ENCODE results near the gene MEOX2. TPM values are rescaled to one million over a fixed set of nuclear protein-coding genes. Genes with fewer than 3 reads are reported as not detected.

MEOX2 gene
- total and polyA plus RNA-seq, 2 experiments from 2014 or later = not detected

DNA sequence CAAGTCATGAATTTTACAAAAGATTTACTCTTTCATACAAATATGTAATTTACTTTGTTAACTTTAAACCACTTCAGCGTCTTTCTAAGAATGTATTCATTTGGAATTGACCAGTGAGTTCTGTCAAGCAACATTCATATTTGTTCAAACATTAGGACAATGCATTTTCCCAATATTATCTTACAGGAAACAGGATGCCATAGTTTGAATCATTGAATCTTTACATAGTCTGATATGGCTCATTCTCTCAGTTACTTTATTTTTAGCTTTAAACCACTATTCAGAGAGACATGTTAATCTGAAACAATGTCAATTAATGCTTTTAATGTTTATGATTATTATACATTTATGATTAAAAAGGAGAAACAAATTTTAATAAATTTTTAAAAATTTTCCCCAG is 21.1 kb upstream of the MEOX2 start:
- H3K9ac ChIP-seq = no peak overlapping the region
- no peaks in the 10 kb centered on the region for H3K27me3 ChIP-seq (replicated peaks; ENCODE audit: insufficient read depth)
- H3K4me1 ChIP-seq (ENCODE audit: insufficient read depth) = 0 out of 2 replicates have a peak, but pooled peaks cover 5% of the 10 kb centered on the region
- no peak overlapping the region for H2AFZ ChIP-seq
- H3K36me3 ChIP-seq (ENCODE audit: low read depth) = no peaks in the 10 kb centered on the region
- H3K79me2 ChIP-seq (ENCODE audit: insufficient read depth) = no peaks in the 10 kb centered on the region
- H3F3A ChIP-seq (ENCODE audit: insufficient read depth) = no peaks in the 10 kb centered on the region
- TF ChIP-seq EZH2phosphoT487 (IDR thresholded peaks at IDR 0.05; ENCODE audit: insufficient read depth, low read depth) = no peak
- no peak for TF ChIP-seq EZH2 (IDR thresholded peaks at IDR 0.05; ENCODE audit: insufficient read depth, poor library complexity, severe bottlenecking)
- no peaks in the 10 kb centered on the region for H3K9me3 ChIP-seq (ENCODE audit: low read depth)
- DNase-seq = no peak
- no peaks in the 10 kb centered on the region for H3K9me2 ChIP-seq (ENCODE audit: insufficient read depth)
- H4K20me1 ChIP-seq (ENCODE audit: insufficient read depth) = no peaks in the 10 kb centered on the region
- H3K4me3 ChIP-seq = no peak overlapping the region
- no peak overlapping the region for H3K4me2 ChIP-seq (ENCODE audit: unreplicated experiment)
- in situ Hi-C loops (cut with MboI) = loop anchor here (25.0 kb wide), 1 partner anchor 395 kb away; no protein-coding TSS in a partner anchor
- 90 to 100% methylated on average over 1 of the region's 1 CpG for WGBS, 2 experiments (ENCODE audit: low coverage in 1 of 2, low lambda C conversion rate in 2 of 2, missing lambda C conversion rate in 2 of 2)
- H3K27ac ChIP-seq = no peak overlapping the region

DNA sequence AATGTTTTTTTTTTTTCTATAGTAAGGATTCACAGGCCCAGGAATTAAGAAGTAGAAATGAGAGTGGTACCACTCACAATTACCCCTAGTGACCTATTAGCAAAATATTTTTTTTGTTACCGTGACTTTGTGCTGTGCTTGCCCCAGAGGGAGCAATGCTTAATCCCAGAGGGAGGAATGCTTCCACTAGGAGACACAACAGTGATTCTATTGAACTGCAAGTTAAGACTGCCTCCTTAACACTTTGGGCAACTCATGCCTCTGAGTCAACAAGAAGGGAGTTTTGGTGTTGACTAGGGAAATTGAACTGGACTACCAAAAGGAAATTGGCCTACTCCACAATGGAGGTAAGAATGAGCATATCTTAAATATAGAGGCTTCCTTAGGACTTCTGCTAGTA is 17.2 kb upstream of the MEOX2 start:
- 85 to 88% methylated on average over 1 of the region's 1 CpG for WGBS, 2 experiments (ENCODE audit: low coverage in 1 of 2, low lambda C conversion rate in 2 of 2, missing lambda C conversion rate in 2 of 2)
- Histone ChIP-seq H3K9me2 (ENCODE audit: insufficient read depth) (no peaks in the 10 kb centered on the region), H3K9ac (no peak overlapping the region), H2AFZ (no peak overlapping the region), H3K27ac (no peak overlapping the region), H3K9me3 (ENCODE audit: low read depth) (no peaks in the 10 kb centered on the region), H3K79me2 (ENCODE audit: insufficient read depth) (no peaks in the 10 kb centered on the region), H4K20me1 (ENCODE audit: insufficient read depth) (no peaks in the 10 kb centered on the region), H3F3A (ENCODE audit: insufficient read depth) (no peaks in the 10 kb centered on the region), H3K4me1 (ENCODE audit: insufficient read depth) (no peaks in the 10 kb centered on the region), H3K27me3 (replicated peaks; ENCODE audit: insufficient read depth) (no peaks in the 10 kb centered on the region), H3K4me2 (ENCODE audit: unreplicated experiment) (no peak overlapping the region), H3K4me3 (no peak overlapping the region), H3K36me3 (ENCODE audit: low read depth) (no peaks in the 10 kb centered on the region)
- in situ Hi-C loops (cut with MboI) = loop anchor here (25.0 kb wide), 1 partner anchor 391 kb away; no protein-coding TSS in a partner anchor
- TF ChIP-seq EZH2 (IDR thresholded peaks at IDR 0.05; ENCODE audit: insufficient read depth, poor library complexity, severe bottlenecking) (no peak), EZH2phosphoT487 (IDR thresholded peaks at IDR 0.05; ENCODE audit: insufficient read depth, low read depth) (no peak)
- DNase-seq = no peak

DNA sequence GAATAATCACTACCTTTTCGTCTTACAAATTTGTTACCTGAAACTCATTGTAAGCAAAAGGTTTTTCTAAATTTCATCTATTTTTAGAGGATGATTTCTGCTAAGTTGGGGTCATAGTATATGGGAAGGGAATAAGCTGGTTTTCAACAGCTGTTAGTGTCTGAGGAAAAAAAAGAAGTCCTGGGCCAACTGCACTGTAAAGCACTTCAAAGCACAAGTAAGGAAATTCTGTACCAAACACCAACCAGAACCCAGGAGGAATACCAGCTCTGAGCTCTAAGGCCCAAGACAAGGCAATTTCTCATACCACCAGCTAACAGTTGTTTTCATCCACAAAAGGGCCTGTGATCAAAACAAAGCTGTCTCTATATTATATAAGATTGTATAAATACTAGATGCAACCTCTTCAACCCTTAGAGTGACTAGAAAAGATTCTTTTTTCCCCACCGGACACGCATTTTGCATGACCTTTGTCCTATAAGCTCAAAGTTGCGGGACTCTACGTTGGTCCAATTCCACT is 6.1 kb upstream of the MEOX2 start:
- Histone ChIP-seq H3F3A (ENCODE audit: insufficient read depth) (no peaks in the 10 kb centered on the region), H3K9ac (no peak overlapping the region), H3K4me2 (ENCODE audit: unreplicated experiment) (no peak overlapping the region), H3K79me2 (ENCODE audit: insufficient read depth) (no peaks in the 10 kb centered on the region), H3K36me3 (ENCODE audit: low read depth) (no peaks in the 10 kb centered on the region), H3K9me3 (ENCODE audit: low read depth) (no peaks in the 10 kb centered on the region), H3K4me3 (no peak overlapping the region), H4K20me1 (ENCODE audit: insufficient read depth) (no peaks in the 10 kb centered on the region), H3K27me3 (replicated peaks; ENCODE audit: insufficient read depth) (peaks cover 32% of the 10 kb centered on the region), H3K27ac (no peak overlapping the region), H3K4me1 (ENCODE audit: insufficient read depth) (no peaks in the 10 kb centered on the region), H2AFZ (no peak overlapping the region), H3K9me2 (ENCODE audit: insufficient read depth) (no peaks in the 10 kb centered on the region)
- in situ Hi-C loops (cut with MboI) = no loop called here
- TF ChIP-seq EZH2 (IDR thresholded peaks at IDR 0.05; ENCODE audit: insufficient read depth, poor library complexity, severe bottlenecking) = no peak
- TF ChIP-seq EZH2phosphoT487 (IDR thresholded peaks at IDR 0.05; ENCODE audit: insufficient read depth, low read depth) = no peak
- WGBS, 2 experiments (ENCODE audit: low coverage in 1 of 2, low lambda C conversion rate in 2 of 2, missing lambda C conversion rate in 2 of 2) = 94 to 95% methylated on average over 5 of the region's 5 CpGs
- no peak for DNase-seq

DNA sequence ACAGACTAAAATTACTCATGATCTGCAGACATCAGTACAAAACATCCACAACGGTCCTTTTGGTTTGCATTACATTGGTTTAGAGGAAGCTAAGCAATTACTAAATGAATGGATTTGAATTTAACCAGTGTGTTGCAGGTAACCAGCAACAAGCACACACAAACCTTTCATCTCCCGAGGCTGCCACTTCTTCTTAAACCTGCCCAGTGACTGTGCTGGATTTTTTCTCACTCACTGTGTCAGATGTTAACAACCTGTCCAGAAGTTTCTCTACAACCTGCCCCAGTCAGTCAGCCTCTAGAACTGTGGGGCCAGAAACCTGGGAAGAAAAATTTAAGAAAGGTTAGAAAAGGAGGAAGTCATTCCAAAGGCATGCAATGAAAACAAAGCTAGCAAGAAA is 2.4 kb upstream of the MEOX2 start:
- Histone ChIP-seq H3K27me3 (replicated peaks; ENCODE audit: insufficient read depth) (peaks cover 69% of the 10 kb centered on the region), H3K9ac (no peak overlapping the region), H3K4me3 (no peak overlapping the region), H2AFZ (no peak overlapping the region), H3K9me3 (ENCODE audit: low read depth) (no peaks in the 10 kb centered on the region), H3K4me2 (ENCODE audit: unreplicated experiment) (no peak overlapping the region), H4K20me1 (ENCODE audit: insufficient read depth) (no peaks in the 10 kb centered on the region), H3K79me2 (ENCODE audit: insufficient read depth) (no peaks in the 10 kb centered on the region), H3K4me1 (ENCODE audit: insufficient read depth) (peaks cover 4% of the 10 kb centered on the region; the same call in 1 of the 2 replicates), H3F3A (ENCODE audit: insufficient read depth) (no peaks in the 10 kb centered on the region), H3K27ac (no peak overlapping the region), H3K9me2 (ENCODE audit: insufficient read depth) (no peaks in the 10 kb centered on the region), H3K36me3 (ENCODE audit: low read depth) (no peaks in the 10 kb centered on the region)
- in situ Hi-C loops (cut with MboI) = no loop called here
- no peak for DNase-seq
- WGBS, 2 experiments (ENCODE audit: low coverage in 1 of 2, low lambda C conversion rate in 2 of 2, missing lambda C conversion rate in 2 of 2) = 50 to 56% methylated on average over 2 of the region's 2 CpGs
- TF ChIP-seq EZH2phosphoT487 (IDR thresholded peaks at IDR 0.05; ENCODE audit: insufficient read depth, low read depth) (no peak), EZH2 (IDR thresholded peaks at IDR 0.05; ENCODE audit: insufficient read depth, poor library complexity, severe bottlenecking) (no peak)

DNA sequence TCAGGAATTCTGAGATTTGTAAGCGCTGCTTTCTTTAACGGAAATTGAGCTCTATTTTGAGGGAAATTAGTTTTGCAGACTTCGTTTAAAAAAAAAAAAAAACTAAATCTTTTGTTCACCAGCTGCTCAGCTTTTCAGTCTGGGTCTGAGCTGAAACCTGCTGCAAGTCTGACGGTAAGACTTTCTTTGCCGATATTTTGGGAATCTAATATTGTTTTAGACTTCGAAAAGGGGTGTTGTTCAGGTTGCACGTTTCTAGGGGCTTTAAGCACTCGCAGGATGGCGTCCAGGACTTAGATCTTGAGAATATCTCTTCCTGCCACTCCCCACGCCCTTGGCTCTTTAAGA is 1.8 kb upstream of the MEOX2 start:
- no peak overlapping the region for H2AFZ ChIP-seq
- H3K4me3 ChIP-seq = no peak overlapping the region
- H3K9ac ChIP-seq = no peak overlapping the region

More for the DNA sequence above, 1.8 kb upstream of the MEOX2 start:
- Histone ChIP-seq H3F3A (ENCODE audit: insufficient read depth) (no peaks in the 10 kb centered on the region), H3K27me3 (replicated peaks; ENCODE audit: insufficient read depth) (peaks cover 75% of the 10 kb centered on the region), H3K9me2 (ENCODE audit: insufficient read depth) (no peaks in the 10 kb centered on the region), H3K4me1 (ENCODE audit: insufficient read depth) (peaks cover 4% of the 10 kb centered on the region; the same call in 1 of the 2 replicates), H3K36me3 (ENCODE audit: low read depth) (no peaks in the 10 kb centered on the region), H3K4me2 (ENCODE audit: unreplicated experiment) (no peak overlapping the region), H3K9me3 (ENCODE audit: low read depth) (no peaks in the 10 kb centered on the region), H3K79me2 (ENCODE audit: insufficient read depth) (no peaks in the 10 kb centered on the region), H4K20me1 (ENCODE audit: insufficient read depth) (no peaks in the 10 kb centered on the region), H3K27ac (no peak overlapping the region)
- WGBS, 2 experiments (ENCODE audit: low coverage in 1 of 2, low lambda C conversion rate in 2 of 2, missing lambda C conversion rate in 2 of 2) = 4 to 7% methylated on average over 10 of the region's 10 CpGs
- in situ Hi-C loops (cut with MboI) = no loop called here
- peak; percentile 3 for DNase-seq
- TF ChIP-seq EZH2 (IDR thresholded peaks at IDR 0.05; ENCODE audit: insufficient read depth, poor library complexity, severe bottlenecking) (no peak), EZH2phosphoT487 (IDR thresholded peaks at IDR 0.05; ENCODE audit: insufficient read depth, low read depth) (no peak)
